PC-3 (cell line): Measurements from ENCODE around the gene ROBO3.

ENCODE experiments used
- CTCF ChIP-seq: fragments of 300-600 bp; sonication (generic); conservative IDR thresholded peaks from 2 replicates; pipeline ENCODE4 v1.5.1; 2017; ENCODE audit warnings: antibody characterized with exemption, low read depth, mild to moderate bottlenecking, low read length
- EZH2 ChIP-seq: fragments of 300-600 bp; sonication (generic); IDR thresholded peaks from one replicate; pipeline ENCODE4 v1.6.1; 2017; ENCODE audit warnings: antibody characterized with exemption, mild to moderate bottlenecking, low read length; ENCODE audit not compliant: unreplicated experiment

GRCh38 chr11:124839972-124840621 lies 25.1 kb upstream of the ROBO3 start:
- TF ChIP-seq CTCF: no peak
- TF ChIP-seq EZH2: no peak
